Activated CD4-positive, CD25-positive, alpha-beta regulatory T cell treated with anti-CD3 and anti-CD28 coated beads, Interleukin-2, amount 50 U/mL, for 16 hours (primary cell): ENCODE data around the gene PIK3R1.
A peak's percentile ranks its signal among the peaks of the same experiment; 100 is the strongest.

Source experiments
- DNase-seq: peaks from one replicate; pipeline ENCODE4 v3.0.0-alpha.2; 2020; ENCODE audit warnings: low read depth, low spot score

Gene PIK3R1

DNA sequence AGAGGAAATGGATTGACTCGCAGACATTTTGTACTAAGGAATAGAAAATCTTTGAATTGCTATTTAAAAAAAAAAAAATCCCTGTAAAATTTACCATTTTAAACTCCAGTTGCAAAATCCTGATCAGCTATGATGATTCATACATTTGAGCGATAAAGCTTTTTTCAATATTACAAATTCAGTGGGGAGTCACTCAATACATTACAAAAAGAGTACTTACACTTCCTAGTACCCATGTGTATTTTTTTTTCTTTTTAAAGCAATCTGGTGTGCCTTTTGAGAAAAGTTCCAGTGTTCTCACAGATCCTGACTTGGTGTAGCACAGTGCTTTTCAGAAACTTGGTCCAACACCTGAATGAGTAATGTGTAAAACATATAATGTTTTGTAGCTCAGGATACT, 54.3 kb downstream of the PIK3R1 start:
- no peak for DNase-seq

DNA sequence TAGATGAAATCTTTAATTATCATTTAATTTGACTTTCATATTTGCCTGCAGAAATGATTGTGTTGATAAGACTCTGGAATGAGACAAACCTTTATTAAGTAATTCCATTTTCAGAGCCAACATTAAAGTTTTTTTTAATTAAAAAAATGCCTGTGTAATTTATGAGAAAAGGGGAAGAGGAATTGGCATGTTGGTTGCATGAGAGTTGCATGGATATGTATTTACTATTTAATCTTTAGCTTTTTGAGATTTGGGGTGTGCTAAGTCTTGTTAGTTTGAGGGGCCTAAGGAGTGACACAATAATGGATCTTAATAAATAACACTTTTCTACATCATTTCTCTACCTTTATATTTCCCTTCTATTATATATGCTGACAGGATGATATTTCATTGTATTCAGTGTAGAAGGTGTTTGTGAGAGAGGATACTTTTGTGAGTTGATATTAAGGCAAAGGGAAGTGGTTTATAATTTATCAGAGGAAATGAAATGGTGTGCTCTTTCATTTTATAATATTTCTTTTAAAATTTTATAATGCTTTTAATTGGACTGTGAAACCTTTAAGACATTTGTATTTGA, 54.9 kb downstream of the PIK3R1 start:
- DNase-seq: no peak

DNA sequence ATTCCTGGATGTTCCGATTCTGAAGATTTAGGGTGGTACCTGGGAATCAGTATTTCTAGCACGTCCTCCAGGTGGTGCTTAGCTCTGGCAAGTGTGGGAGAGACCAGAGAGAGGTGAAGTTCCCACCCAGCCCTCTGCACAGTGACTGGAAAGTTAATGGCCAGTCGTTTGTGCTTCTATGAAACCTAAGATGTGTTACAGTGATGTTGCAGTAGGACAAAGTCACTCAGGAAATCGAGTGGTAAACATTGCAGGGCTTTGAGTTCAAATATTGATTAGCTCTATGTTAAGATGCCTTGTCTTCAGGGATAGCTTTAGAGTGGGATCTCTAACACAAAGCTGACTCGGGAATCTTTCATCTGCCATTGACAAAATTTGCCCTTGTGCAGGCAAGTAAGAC, 55.6 kb downstream of the PIK3R1 start:
- no peak for DNase-seq

DNA sequence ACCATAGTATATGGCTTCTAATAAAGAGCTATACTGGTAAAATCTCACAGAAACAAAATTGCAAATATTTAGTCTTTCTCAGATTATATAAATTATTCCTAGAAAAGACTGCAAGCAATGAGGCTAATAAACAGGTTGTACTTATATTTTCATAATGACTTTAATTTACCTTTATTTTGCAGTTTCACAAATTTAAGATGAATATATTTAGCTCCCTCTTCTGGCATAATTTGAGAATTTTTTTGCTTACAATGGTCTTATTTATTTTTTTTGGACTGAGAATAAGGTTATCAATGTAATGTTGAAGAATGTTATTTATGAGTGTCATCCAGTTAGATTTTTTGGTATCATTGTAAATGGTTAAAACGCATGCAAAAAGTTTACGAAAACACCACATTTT, 56.7 kb downstream of the PIK3R1 start:
- DNase-seq: no peak

DNA sequence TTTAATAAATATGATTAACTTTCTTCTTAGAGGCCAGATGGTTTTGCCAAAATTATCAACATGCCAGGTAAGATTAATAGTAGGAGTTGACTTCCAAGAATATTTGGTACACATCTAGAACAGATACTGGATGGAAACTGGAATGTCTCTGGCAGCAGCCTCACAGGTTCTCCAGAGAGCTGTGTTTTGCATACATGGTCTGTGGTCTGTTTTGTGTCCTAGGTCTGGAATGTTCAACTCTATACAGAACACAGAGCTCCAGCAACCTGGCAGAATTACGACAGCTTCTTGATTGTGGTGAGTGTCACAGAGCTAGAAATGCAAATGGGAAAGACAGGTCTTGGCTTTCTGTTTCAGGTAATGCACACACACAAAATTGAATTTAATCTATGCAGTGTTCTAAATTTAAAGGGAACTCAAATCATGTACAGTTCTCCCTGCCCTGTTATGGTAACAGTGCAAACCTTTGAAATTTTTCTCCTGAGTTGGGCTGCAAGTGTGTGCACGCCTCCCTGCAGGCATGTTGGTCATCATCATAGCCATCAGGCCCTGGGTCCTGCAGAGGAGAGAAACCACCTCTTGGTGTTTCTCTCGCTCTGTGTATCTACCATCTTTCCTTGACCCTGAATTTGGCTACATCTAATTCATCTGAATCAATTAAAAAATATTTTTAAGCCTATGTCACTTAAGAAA, 58.3 kb downstream of the PIK3R1 start:
- DNase-seq: no peak

DNA sequence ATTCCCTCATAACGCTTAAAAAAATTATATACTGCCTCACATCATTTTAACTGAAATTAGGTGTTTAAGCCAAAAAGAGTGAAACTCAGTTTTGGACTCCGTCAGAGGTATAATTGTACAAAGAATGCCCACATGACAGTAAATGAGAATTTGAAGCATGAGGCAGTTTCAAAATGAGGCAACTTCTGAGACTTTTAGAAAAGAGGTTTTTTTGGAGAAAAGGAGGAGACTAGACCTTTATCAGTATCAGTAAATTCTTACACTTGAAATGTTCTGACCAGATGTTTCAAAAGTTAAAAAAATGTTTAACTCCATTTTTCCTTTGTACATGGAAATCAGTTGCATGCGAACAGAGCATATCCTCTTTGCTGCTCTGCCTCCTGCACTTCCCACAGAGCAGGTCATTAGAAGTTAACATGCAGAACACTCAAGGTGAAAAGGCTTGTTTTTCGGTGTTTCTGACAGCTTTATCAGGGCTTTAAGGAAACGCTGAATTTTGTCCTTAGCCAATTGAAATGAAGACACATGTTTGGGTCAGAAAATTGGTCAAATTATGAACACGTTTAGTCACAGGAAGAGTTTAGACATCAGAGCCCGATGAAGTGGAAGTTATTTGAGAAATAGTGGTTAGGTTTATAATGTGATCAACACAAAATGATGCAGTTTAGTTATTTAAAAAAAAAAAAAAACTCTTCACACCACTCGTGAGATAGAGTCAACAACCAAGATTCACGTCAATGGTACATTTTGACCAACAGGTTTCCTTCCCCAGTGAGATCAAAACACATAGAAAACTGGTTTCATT, 59.5 kb downstream of the PIK3R1 start:
- no peak for DNase-seq

DNA sequence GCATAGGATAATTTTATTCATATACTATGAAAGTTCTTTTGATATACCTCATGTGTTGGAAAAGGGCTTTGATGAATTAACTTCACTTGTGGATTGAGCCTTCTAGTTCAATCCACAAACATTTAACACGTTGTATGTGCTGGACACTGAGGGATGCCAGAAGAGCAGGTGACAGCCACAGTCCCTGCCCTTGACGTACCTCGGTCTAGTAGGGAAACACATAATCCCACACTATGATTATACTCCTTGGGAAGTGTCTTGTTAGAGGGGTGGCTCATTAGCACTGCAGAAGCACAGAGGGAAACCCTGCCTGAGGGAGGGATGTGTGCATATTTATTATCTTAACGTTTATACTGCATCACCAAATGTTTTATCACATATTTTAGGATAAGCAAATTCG, 61.2 kb downstream of the PIK3R1 start:
- DNase-seq: no peak

DNA sequence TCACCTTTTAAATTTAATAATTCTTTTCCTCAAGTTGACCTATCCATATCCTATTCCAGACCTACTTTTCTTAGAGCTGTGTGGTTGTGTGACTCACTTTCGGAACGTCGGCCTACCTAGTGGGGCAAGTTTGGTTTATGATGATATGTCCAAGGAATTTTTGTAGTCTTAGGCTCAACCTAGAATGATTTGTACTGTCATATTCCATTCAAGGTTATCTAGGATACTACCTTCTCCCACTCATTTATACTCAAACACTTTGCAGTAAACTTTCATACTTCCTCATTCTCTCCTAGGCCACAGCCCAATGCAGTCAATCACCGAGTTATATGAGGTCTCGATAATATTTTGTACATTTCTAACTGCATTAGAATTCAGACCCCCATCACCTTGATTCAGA, 61.9 kb downstream of the PIK3R1 start:
- no peak for DNase-seq

DNA sequence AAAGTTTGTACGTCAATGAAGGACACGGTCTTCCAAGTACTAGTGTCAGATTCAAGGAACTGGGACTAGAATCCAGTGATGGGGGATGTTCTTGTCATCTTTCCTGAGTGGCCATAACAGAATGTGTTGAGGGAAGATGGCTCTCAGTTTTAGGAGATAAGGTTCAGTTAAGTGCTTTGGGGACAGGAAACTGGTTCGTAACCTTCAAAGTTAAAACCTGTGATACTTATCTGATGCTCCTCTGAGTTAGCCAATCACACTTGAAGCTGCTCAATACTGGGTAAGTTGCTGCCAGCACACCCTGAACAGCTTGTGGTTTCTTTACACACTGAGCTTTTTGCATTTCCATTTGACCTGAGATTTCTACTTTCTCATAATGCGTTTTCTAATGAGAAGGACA, 64.4 kb downstream of the PIK3R1 start:
- peak; percentile 28 for DNase-seq

DNA sequence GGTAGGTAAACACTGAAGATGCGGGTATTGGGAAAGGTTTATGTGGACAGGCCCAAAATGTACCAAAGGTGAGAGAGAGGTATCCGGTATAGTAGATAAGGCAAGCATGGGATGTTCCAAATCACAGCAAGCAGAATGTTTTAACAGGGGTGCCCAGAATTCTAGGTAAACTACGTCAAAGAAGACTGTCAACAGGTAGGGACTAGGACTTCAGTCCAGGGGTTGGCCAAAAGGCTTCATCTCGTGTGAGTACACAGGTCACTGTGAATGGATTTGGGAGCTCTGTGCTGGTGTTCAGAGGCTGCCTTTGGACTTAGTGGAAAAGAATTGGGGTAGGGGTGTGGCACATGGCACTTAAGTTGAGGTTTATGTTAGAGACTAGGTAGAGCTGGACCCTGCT, 66.4 kb downstream of the PIK3R1 start:
- DNase-seq: no peak

DNA sequence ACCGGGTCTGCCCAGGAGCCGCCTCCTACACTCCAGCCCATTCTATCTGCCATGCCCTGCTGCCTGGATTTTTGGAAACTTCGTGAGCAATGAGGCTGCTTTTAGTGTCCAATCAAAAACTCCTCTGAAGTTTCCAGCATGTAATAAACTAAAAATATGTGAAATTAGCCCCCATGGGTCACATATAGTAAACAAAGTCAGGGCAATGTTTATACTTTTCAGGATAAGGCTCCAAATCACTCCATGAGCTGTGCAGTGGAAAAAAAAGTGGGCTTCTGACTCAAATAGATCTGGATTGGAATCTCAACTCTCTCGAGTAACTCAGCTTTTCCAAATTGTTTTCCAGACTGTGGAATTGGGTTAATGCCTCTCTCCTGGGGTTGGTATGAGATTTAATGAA, 68.2 kb downstream of the PIK3R1 start:
- no peak for DNase-seq

DNA sequence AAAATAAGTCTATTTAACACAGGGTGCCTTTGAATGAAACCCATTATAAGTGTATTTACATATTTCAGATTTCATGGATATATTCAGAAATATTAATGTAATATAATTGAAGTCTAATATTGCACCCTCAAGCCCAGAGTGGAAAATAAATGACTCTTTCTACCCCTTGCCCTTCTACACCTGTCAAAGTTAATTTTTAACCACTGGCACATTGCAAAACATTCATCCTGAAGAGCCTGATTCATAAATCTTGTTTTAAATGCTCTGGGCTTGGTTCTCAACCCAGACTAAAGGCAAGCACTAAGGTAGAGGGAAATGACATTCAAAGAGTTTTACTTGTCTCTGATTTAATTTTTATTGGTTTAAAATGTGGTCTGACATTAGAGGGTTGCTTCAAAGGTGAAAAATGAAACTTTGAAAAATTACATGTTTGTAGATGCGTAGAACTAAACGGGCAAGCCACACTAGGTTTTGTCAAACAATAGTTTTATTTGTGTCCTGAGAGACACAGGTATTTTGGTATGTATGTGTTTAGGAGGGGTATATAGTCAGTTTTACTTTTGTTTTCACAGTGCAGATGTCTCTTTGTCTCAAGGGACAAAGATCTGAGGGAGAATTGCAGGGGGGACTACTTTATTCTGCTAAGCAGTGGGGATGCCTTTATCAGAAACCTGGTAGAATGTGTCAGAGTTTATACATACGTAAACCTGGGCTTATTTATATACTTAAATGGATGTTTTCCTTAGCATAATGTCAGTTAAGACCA, 69.7 kb downstream of the PIK3R1 start:
- DNase-seq: no peak

DNA sequence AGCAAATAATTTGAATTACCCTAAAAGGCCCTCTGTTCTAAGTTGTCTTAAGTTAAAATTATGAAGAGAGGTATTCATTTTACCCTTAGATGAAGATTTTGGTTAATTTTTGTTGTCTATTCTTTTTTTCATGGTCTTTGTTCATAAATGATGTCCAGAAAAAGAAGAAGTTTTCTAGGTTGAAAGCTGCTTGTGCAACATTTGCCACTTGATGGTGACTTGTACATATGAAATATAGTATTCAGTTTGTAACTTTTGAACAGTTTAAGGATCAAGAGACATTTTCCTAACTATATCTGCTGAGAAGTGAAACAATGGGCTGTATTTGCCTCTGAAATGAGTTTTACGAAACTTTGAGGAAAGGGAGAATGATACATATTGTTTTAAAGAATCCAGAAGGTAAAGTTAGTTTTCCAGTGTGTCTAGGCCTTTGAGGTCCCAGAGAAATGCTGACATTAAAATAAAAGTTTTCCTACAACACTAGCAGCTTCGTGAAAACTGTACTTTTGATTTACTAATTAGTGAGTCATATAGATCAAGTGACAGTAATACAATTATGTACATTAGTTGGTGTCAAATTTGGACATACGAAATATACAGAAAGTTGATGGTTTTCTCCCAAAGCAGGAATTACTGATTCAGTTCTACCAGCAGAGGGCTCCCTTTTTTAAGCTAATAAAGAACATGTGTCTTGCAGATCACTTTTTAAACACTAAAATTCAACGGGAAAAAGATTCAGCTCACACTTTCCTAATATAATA, 70.5 kb downstream of the PIK3R1 start:
- no peak for DNase-seq

DNA sequence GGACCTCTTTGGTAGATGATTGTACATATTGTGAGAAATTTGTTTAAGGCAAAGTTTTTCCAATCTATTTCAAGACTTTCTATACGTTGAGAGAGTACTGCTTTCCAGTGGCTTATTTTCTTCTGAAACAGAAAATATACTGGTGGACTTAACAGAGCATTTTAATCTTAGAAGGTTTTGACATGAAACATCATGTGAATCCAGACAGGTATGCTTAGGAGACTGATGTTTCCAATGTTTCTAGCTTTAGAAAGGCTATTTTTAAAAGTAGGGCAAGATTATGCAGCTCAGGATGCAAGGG, 71.0 kb downstream of the PIK3R1 start:
- no peak for DNase-seq

DNA sequence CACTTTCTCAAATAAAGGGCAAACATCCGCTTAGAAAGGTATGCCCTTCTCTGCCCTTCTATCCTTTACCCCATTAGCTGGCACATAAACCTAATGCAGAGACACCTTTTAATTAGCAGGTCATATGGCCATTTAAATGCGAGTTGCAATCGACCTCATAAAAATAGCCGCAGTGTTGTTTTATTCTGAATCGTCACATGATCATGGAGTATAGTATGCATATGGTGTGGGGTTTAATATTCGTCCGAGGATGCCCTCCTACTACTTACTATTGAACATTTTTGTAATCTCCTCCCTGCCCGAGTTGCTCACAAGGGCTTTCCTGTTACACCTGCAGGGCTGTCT, 72.0 kb downstream of the PIK3R1 start:
- DNase-seq: no peak

DNA sequence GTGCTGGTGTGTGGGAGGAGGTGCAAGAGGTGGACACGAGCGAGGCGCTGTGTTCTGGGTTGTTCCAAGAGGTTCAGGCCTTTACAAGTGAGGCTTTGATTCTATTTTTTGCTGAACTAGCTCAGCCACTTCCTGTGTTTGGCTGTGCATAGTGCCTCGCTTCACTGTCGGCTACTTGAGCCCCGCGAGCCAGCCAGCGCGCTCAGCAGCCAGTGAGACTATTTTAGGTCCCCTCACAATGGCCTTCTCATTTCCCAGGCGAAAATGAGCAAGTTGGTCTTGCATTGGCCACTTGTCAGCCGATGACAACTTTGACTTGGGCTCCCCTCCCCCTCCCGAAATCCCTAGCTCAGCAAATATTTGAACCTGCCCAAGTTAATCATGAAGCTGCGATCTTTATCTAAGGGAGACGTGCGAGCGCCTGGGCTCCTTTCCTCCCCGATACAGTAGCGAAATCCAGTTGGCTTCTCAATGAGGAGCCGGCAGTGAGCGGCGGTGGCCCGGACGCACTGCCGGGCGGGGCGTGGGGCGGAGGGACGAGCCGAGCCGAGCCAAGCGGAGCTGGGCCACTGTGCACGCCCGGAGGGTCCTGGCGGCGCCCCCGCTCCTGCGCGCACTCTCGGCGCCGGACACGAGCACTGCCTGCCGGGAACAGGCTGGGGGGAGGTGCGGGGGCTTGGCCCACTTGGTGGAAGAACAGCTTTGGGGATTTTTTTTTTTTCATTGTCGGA, 72.6 kb downstream of the PIK3R1 start:
- DNase-seq: peak; percentile 22

DNA sequence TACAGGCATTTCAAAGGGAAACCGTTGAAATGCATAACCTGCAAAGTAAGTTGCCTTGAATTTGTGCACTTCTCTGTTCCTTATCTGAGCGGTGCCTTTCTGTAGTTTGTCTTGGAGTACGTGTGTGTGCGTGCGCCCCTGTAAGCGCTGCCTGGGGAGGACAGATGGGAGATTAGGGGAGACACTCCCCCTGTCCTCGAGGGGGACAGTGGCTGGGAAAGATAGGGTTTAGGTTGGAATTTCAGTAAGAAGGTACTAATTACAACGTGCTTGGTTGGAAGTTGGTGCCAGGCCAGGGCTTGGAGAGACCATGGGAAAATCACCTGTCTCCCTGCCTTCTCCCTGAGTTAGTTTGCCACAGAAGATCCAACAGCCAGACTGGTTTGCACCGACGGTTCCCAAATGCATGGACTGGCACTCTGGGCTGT, 73.2 kb downstream of the PIK3R1 start:
- DNase-seq: no peak

DNA sequence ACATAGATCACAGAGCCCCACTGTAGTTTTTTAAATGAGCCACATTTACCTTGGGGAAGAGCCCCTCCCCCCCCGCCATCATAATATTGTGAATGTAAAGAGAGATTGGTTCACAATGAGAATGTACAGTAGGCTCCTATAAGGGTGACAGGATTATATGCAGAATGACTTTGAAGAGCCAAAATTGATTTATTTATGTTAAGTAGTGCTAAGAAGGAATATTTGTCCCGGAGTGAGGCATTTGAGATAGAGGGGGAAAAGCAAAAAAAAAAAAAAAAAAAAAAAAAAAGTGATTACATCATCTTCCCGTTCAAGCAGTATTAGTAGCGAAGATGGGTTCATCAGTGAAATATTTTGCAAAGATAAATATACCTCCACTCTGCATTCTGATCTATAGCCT, 73.9 kb downstream of the PIK3R1 start:
- DNase-seq: no peak

DNA sequence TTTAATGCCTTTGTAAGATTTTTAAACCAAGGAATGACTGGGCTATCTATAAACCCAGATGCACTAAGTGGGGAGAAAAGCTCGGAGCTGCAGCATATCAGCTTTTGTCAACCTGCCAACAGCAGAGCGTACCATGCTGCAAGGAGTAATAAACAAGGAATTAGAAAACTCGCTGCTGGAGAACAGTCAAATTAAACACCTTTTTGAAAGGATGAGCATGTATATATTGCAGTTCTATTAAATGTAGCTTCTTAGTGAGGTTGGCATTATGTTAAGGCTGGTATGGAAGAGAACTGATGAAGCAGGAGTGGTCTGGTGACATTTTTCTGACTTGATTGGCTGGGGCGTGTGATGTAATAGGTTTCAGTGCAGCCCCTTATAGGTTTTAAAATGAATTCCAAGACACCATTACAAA, 74.7 kb downstream of the PIK3R1 start:
- no peak for DNase-seq

DNA sequence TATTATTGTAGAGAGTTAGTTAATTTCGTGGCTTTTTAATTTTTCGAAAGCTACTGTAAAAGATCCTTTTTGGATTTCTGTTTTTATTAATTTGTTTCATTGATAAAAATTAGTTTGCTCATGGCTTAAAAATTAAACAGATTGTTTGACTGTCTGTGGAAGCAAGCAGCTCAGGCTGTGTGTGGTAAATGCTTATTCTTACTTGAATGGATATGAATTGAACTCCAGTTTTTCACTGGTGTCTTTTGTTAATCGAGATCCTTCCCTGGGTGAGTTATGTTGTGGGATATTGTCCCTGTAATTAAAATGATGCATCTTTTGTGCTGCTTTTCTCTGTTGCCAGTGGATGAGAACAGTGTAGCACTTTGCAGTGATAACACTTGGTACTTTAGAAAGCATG, 75.3 kb downstream of the PIK3R1 start:
- no peak for DNase-seq

DNA sequence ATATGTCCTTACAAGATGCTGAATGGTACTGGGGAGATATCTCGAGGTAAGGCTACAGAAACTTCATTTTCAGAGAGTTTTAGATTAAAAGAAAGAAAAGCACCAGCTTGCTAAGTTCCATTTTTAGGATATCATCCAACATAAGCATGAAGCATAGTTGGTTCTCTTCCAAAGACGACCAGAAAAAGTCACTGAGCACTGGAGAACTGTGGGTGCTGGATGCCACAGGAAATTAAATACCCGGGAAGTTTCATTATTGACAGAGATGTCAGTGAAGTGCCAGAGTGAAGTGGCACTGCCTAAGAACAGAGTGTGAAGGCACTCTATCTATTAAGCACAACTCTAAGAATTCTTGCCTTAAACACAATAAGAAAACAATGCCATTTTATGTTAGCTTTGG, 76.8 kb downstream of the PIK3R1 start:
- no peak for DNase-seq
